Measurements from ENCODE around the gene ZBTB18.

ZBTB18 gene

GRCh38 chr1:244067893-244068292 lies 16.8 kb downstream of the ZBTB18 start:
- Histone ChIP-seq H3K9ac (ENCODE audit: low read depth in 1 of 2, low read length in 2 of 2) (no peak overlapping the region), H3K4me1 (ENCODE audit: control insufficient read depth in 1 of 2, insufficient read depth in 2 of 2, low read length in 2 of 2) (peaks cover 22 to 26% of the 10 kb centered on the region in 2 donors), H3K27me3 (ENCODE audit: control insufficient read depth in 1 of 2, insufficient read depth in 2 of 2, low read length in 2 of 2) (no peaks in the 10 kb centered on the region), H3K27ac (ENCODE audit: low read depth, low read length) (no peak overlapping the region), H3K9me3 (ENCODE audit: control insufficient read depth in 1 of 2, low read length in 2 of 2) (no peaks in the 10 kb centered on the region), H3K4me3 (ENCODE audit: low read depth in 1 of 2, low read length in 2 of 2) (no peak overlapping the region), H3K36me3 (ENCODE audit: control insufficient read depth in 1 of 2, insufficient read depth in 2 of 2, low read length in 2 of 2) (no peaks in the 10 kb centered on the region)

DNA sequence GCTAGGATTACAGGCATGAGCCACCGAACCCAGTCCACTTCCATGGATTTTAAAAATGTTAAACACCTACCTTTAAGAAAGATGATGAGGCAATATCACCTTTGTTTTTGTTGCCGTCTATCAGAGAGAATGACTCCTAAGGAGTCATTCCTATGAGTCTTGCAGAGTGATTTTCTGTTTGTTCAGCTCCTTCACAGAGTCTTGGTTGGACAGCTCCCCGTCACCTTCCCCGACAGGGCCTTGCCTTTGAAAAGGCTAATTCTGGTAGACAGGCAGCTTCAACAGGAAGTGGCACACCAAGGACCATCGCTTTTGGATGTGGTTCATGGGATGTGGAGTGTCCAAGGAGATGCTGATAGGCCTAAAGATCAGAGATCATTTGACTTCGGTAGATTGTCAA lies 17.5 kb downstream of the ZBTB18 start:
- no peak overlapping the region for H3K27ac ChIP-seq (ENCODE audit: low read depth, low read length)
- peaks cover 22 to 26% of the 10 kb centered on the region in 2 donors for H3K4me1 ChIP-seq (ENCODE audit: control insufficient read depth in 1 of 2, insufficient read depth in 2 of 2, low read length in 2 of 2)
- H3K9ac ChIP-seq (ENCODE audit: low read depth in 1 of 2, low read length in 2 of 2), result no peak overlapping the region
- no peaks in the 10 kb centered on the region for H3K27me3 ChIP-seq (ENCODE audit: control insufficient read depth in 1 of 2, insufficient read depth in 2 of 2, low read length in 2 of 2)
- no peak overlapping the region for H3K4me3 ChIP-seq (ENCODE audit: low read depth in 1 of 2, low read length in 2 of 2)
- H3K9me3 ChIP-seq (ENCODE audit: control insufficient read depth in 1 of 2, low read length in 2 of 2), result no peaks in the 10 kb centered on the region
- no peaks in the 10 kb centered on the region for H3K36me3 ChIP-seq (ENCODE audit: control insufficient read depth in 1 of 2, insufficient read depth in 2 of 2, low read length in 2 of 2)

- Histone ChIP-seq H3K4me1 (ENCODE audit: control insufficient read depth in 1 of 2, insufficient read depth in 2 of 2, low read length in 2 of 2) (peaks cover 23 to 28% of the 10 kb centered on the region in 2 donors), H3K9ac (ENCODE audit: low read depth in 1 of 2, low read length in 2 of 2) (no peak overlapping the region), H3K4me3 (ENCODE audit: low read depth in 1 of 2, low read length in 2 of 2) (no peak overlapping the region), H3K27ac (ENCODE audit: low read depth, low read length) (no peak overlapping the region), H3K9me3 (ENCODE audit: control insufficient read depth in 1 of 2, low read length in 2 of 2) (no peaks in the 10 kb centered on the region), H3K36me3 (ENCODE audit: control insufficient read depth in 1 of 2, insufficient read depth in 2 of 2, low read length in 2 of 2) (no peaks in the 10 kb centered on the region), H3K27me3 (ENCODE audit: control insufficient read depth in 1 of 2, insufficient read depth in 2 of 2, low read length in 2 of 2) (no peaks in the 10 kb centered on the region)
These were observed 18.3 kb downstream of the ZBTB18 start for GRCh38 chr1:244069326-244069898.

DNA sequence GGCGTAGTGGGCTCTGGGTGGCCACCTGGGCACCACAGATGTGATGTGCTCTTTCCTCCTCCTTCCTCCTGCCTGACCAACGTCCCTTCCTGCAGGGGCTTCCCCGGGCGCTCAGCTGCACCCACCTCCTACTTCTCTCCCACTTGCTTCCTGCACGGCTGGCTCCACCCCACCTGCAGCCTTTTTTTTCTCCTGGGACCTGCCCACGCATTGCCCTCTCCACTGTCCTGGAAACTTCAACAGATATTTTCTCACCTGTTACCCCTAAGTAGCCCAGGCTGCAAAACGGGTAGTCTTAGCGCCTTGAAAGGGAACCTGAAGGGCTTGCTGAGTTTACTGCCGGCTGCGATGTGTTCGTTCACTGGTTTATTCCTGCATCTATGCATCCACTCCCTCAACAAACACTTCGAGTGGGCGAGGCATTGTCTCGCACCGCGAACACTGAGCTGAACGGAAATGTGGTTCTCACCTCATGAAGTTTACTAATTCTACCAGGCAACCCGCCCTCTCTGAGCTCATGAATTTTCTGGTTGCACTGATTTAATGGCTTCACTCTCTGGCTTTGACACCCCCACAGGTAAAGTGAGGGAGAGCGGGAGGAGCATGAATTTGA lies 23.6 kb downstream of the ZBTB18 start:
- H3K9ac ChIP-seq (ENCODE audit: low read depth in 1 of 2, low read length in 2 of 2), result no peak overlapping the region
- H3K4me1 ChIP-seq (ENCODE audit: control insufficient read depth in 1 of 2, insufficient read depth in 2 of 2, low read length in 2 of 2), result peaks cover 3 to 10% of the 10 kb centered on the region in 2 donors
- peaks cover 0 to 4% of the 10 kb centered on the region in 2 donors for H3K27me3 ChIP-seq (ENCODE audit: control insufficient read depth in 1 of 2, insufficient read depth in 2 of 2, low read length in 2 of 2)
- H3K4me3 ChIP-seq (ENCODE audit: low read depth in 1 of 2, low read length in 2 of 2), result peak overlapping the region; percentile 32 to 53
- no peak overlapping the region for H3K27ac ChIP-seq (ENCODE audit: low read depth, low read length)
- no peaks in the 10 kb centered on the region for H3K9me3 ChIP-seq (ENCODE audit: control insufficient read depth in 1 of 2, low read length in 2 of 2)
- H3K36me3 ChIP-seq (ENCODE audit: control insufficient read depth in 1 of 2, insufficient read depth in 2 of 2, low read length in 2 of 2), result no peaks in the 10 kb centered on the region

DNA sequence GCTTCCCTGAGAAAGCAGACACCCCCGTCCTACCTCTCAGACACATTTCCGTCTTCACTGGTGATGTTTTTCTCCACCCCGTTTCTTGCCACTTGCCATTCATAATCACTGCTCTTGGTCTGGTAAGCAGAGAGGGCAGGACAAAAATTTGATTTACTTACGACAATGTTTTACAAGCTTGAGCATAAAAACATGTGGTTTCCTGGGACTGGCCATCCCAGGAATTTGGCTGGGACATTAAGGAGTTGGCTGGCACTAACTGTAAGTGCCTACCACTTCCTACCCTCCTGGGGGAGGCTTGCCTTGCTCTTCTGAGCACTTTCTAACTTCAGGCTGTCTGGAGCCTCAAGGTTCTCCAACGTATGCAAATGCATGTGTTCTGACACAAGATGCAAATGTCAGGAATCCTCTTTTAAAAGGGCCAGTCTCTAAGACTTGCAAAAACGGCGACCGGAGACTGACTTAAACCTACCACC lies 24.2 kb downstream of the ZBTB18 start:
- Histone ChIP-seq H3K27ac (ENCODE audit: low read depth, low read length) (no peak overlapping the region), H3K36me3 (ENCODE audit: control insufficient read depth in 1 of 2, insufficient read depth in 2 of 2, low read length in 2 of 2) (no peaks in the 10 kb centered on the region), H3K4me1 (ENCODE audit: control insufficient read depth in 1 of 2, insufficient read depth in 2 of 2, low read length in 2 of 2) (peaks cover 3 to 10% of the 10 kb centered on the region in 2 donors), H3K9ac (ENCODE audit: low read depth in 1 of 2, low read length in 2 of 2) (no peak overlapping the region), H3K9me3 (ENCODE audit: control insufficient read depth in 1 of 2, low read length in 2 of 2) (no peaks in the 10 kb centered on the region), H3K27me3 (ENCODE audit: control insufficient read depth in 1 of 2, insufficient read depth in 2 of 2, low read length in 2 of 2) (peaks cover 0 to 4% of the 10 kb centered on the region in 2 donors), H3K4me3 (ENCODE audit: low read depth in 1 of 2, low read length in 2 of 2) (peak overlapping the region in 1 of 2 donors; percentile 53)

- H3K27ac ChIP-seq (ENCODE audit: low read depth, low read length), result no peak overlapping the region
- peaks cover 3 to 10% of the 10 kb centered on the region in 2 donors for H3K4me1 ChIP-seq (ENCODE audit: control insufficient read depth in 1 of 2, insufficient read depth in 2 of 2, low read length in 2 of 2)
- H3K9me3 ChIP-seq (ENCODE audit: control insufficient read depth in 1 of 2, low read length in 2 of 2), result no peaks in the 10 kb centered on the region
- no peaks in the 10 kb centered on the region for H3K36me3 ChIP-seq (ENCODE audit: control insufficient read depth in 1 of 2, insufficient read depth in 2 of 2, low read length in 2 of 2)
- H3K9ac ChIP-seq (ENCODE audit: low read depth in 1 of 2, low read length in 2 of 2), result no peak overlapping the region
- peaks cover under 1 to 4% of the 10 kb centered on the region in 2 donors for H3K27me3 ChIP-seq (ENCODE audit: control insufficient read depth in 1 of 2, insufficient read depth in 2 of 2, low read length in 2 of 2)
- no peak overlapping the region for H3K4me3 ChIP-seq (ENCODE audit: low read depth in 1 of 2, low read length in 2 of 2)
These were observed 25.7 kb downstream of the ZBTB18 start for GRCh38 chr1:244076740-244077139.

DNA sequence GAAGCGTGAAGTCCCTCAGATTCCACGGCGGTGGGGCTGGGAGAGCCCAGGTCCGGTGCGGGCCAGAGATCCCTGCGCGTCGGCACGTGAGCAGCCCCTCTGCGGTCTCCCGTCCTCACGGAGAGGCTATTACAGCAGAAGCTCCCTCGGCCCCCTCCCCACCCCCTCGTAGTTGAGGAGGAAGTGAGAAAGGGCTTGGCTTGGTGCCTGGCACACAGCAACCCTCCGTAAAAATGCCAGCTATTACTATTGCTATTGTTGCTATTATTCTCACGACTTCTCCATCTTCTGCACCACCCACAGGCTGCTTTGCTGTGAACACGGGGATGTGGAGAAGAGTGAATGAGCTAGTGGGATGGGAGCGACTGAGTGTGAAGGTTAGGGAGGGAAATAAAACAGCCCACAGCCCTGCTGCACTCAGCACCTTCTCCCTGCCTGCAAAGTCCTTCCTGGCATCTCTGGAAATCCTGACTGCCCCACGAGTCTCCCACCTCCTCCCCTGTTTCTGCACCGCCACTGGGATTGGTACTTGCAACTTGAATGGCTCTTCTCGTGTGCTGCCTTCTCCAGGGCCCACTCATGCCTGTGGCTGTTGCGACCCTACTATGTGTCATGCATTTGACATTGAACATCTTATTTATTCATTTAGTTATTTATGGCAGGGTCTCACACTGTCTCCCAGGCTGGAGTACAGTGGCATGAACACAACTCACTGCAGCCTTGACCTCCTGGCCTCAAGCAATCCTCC lies 26.6 kb downstream of the ZBTB18 start:
- Histone ChIP-seq H3K27me3 (ENCODE audit: control insufficient read depth in 1 of 2, insufficient read depth in 2 of 2, low read length in 2 of 2) (peaks cover 3 to 4% of the 10 kb centered on the region in 2 donors), H3K36me3 (ENCODE audit: control insufficient read depth in 1 of 2, insufficient read depth in 2 of 2, low read length in 2 of 2) (no peaks in the 10 kb centered on the region), H3K27ac (ENCODE audit: low read depth, low read length) (no peak overlapping the region), H3K4me1 (ENCODE audit: control insufficient read depth in 1 of 2, insufficient read depth in 2 of 2, low read length in 2 of 2) (peaks cover 3 to 10% of the 10 kb centered on the region in 2 donors), H3K9me3 (ENCODE audit: control insufficient read depth in 1 of 2, low read length in 2 of 2) (no peaks in the 10 kb centered on the region), H3K4me3 (ENCODE audit: low read depth in 1 of 2, low read length in 2 of 2) (no peak overlapping the region), H3K9ac (ENCODE audit: low read depth in 1 of 2, low read length in 2 of 2) (no peak overlapping the region)

- Histone ChIP-seq H3K36me3 (ENCODE audit: control insufficient read depth in 1 of 2, insufficient read depth in 2 of 2, low read length in 2 of 2) (no peaks in the 10 kb centered on the region), H3K27ac (ENCODE audit: low read depth, low read length) (no peak overlapping the region), H3K27me3 (ENCODE audit: control insufficient read depth in 1 of 2, insufficient read depth in 2 of 2, low read length in 2 of 2) (peaks cover 3 to 4% of the 10 kb centered on the region in 2 donors), H3K4me3 (ENCODE audit: low read depth in 1 of 2, low read length in 2 of 2) (no peak overlapping the region), H3K4me1 (ENCODE audit: control insufficient read depth in 1 of 2, insufficient read depth in 2 of 2, low read length in 2 of 2) (no peaks in the 10 kb centered on the region), H3K9ac (ENCODE audit: low read depth in 1 of 2, low read length in 2 of 2) (no peak overlapping the region), H3K9me3 (ENCODE audit: control insufficient read depth in 1 of 2, low read length in 2 of 2) (no peaks in the 10 kb centered on the region)
These were observed 29.4 kb downstream of the ZBTB18 start for GRCh38 chr1:244080343-244080929.

- Histone ChIP-seq H3K4me3 (ENCODE audit: low read depth in 1 of 2, low read length in 2 of 2) (no peak overlapping the region), H3K36me3 (ENCODE audit: control insufficient read depth in 1 of 2, insufficient read depth in 2 of 2, low read length in 2 of 2) (no peaks in the 10 kb centered on the region), H3K27ac (ENCODE audit: low read depth, low read length) (no peak overlapping the region), H3K9me3 (ENCODE audit: control insufficient read depth in 1 of 2, low read length in 2 of 2) (no peaks in the 10 kb centered on the region), H3K4me1 (ENCODE audit: control insufficient read depth in 1 of 2, insufficient read depth in 2 of 2, low read length in 2 of 2) (no peaks in the 10 kb centered on the region), H3K27me3 (ENCODE audit: control insufficient read depth in 1 of 2, insufficient read depth in 2 of 2, low read length in 2 of 2) (peaks cover 0 to 3% of the 10 kb centered on the region in 2 donors), H3K9ac (ENCODE audit: low read depth in 1 of 2, low read length in 2 of 2) (no peak overlapping the region)
These were observed 31.9 kb downstream of the ZBTB18 start for GRCh38 chr1:244082969-244083368.

All from duodenal mucosa (tissue), 2 donors.